Activated CD4-positive, alpha-beta T cell treated with anti-CD3 and anti-CD28 coated beads, Interleukin-2, amount 50 U/mL, for 48 hours (primary cell): Measurements from ENCODE around the gene FAM237B.
"Not testable (repeated sequence)": the region's sequence is repeated elsewhere in the genome, so short reads cannot be mapped to it uniquely, and the experiment has no call there.

ENCODE experiments used
- DNase-seq, 2 experiments: peaks; one replicate each; pipeline ENCODE4 v3.0.0-alpha.2; 2020

Gene FAM237B

DNA sequence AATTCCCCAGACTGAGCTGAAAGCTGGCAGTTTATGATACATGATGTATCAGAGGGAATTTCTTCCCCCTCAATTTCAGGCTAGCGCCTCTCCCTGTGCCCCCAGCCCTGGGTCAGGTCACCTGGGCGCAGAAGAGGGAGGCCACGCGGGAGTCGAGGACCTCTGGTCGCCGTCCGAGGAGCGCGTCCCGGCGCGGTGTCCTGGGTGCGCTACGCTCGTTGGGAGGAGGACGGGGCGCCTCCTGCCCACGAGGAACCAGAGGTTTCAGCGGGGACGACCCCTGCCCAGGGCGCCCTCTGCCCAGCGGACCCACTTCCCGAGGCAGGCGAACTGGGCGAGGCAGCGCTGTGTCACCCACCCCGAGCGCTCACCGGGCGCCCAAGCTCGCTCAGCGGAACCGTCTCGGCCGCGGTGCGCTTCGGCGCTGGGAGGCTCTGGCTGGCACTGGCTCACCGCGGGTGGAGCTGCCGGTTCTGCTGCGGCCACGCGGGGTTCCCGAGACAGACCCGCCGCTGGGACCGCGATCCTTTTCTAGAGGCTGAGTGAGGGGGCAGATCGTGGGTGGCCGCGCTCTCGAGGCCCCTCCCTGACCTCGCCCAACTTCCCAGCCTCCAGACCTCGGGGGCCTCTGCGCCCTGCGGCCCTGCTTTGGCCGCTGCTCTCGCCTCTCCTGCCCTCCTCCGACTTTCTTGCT is at the start of gene FAM237B:
TSS of gene FAM237B (minus strand) at position 504 of the 694 bp plus-strand sequence. CDS start 1,556 bp downstream, outside the sequence.
- no peak for DNase-seq

DNA sequence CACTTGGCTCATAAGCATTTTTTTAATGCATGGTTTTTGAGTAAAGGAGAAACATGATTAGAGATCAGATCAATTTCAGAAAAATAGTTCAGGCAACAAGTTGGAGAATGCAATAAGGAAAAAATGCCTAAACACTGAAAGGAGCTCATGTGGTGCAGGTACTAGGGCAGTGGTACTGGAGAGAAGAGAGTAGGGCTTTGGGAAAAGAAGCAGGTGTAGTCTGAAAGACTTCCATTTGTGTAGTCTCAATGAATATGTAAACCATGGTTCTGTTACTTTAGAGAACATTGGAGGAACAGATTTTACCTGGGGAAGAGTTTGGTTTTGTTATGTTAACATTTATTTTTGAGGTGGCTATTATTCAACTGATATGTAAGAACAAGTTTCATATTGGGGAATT is 30.9 kb upstream of the FAM237B start:
- no peak for DNase-seq

DNA sequence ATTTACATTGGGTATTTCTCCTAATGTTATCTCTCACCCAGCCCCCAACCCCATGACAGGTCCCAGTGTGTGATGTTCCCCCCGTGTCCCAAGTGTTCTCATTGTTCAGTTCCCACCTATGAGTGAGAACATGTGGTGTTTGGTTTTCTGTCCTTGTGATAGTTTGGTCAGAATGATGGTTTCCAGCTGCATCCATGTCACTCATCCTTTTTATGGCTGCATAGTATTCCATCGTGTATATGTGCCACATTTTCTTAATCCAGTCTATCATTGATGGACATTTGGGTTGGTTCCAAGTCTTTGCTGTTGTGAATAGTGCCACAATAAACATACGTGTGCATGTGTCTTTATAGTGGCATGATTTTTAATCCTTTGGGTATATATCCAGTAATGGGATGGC is 28.9 kb upstream of the FAM237B start:
- not testable (repeated sequence) for DNase-seq

DNA sequence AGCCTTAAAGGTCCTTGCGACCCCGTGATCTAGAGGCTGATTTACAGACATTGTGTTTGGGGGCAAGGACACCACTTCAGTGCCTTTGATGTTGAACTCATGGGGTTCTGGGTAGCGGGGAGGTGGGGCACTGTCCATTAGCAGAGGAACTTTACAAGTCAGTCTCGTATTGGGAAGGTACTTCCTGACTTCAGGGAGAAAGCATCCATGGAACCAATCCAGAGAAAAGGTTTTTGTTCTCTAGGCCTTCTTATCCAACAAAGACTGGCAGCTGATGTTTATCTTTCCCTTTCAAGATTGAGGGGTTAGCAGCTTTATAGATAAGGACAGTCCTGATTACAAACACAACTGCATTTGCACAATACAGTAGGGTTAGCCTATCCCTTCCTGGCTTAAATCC is 28.2 kb upstream of the FAM237B start:
- no peak for DNase-seq

DNA sequence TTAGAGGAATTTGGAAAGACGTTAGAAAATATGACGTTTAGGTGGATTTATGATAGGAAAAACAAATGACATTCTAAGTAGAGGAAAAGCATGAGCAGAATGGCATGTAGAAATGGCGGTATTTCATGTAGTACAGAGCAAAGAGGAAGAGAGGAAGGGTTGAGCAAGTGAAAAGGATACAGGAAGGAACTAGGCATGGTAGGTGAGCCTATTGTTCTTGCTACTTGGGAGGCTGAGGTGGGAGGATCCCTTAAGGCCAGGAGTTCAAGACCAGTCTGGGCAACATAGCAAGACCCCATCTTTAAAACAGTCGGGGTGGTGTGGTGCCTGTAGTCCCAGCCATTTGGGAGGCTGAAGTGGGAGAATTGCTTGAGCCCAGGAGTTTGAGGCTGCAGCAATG is 26.7 kb upstream of the FAM237B start:
- no peak for DNase-seq

DNA sequence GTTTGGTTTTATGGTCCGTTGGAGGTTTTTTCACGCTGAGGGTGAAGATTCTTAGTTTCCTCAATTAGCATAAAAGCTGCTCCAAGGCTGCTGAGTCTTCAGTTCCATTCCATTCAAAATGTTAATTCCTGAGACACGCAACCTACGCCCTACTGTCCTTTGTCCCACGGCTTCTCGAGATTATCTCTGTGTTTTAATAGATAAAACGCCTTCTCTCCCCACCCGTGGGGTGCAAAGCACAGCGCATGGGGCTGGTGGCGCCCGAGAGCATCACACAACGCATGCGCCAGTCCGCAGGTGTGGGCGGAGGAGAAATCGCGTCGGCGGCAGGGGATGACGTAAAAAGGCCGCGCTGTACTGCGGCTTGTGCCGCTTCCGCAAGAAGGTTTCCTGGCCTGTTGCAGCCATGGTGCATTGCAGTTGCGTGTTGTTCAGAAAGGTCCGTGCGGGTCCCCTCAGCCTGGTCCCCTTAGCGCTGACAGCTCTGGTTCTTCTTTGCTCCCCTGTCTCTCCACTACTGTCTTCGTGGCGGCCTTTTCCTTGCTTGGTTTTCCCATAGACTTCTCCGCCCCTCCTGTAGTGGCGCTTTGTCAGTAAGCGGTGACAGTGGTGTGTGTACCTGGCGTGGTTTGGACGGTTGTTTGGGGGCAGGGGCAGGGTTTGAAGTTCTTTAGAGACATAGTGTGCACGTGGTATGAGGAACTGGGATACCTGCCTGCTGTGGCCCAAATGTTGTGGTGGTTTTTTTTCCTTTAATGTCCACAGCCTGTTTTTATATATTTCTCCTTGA is 25.4 kb upstream of the FAM237B start, which contains the start of gene GTPBP10:
TSS of gene GTPBP10 (plus strand) at position 381 of the 790 bp plus-strand sequence. CDS start at position 407, 26 bp downstream.
- peak; percentile 94 to 96 for DNase-seq

DNA sequence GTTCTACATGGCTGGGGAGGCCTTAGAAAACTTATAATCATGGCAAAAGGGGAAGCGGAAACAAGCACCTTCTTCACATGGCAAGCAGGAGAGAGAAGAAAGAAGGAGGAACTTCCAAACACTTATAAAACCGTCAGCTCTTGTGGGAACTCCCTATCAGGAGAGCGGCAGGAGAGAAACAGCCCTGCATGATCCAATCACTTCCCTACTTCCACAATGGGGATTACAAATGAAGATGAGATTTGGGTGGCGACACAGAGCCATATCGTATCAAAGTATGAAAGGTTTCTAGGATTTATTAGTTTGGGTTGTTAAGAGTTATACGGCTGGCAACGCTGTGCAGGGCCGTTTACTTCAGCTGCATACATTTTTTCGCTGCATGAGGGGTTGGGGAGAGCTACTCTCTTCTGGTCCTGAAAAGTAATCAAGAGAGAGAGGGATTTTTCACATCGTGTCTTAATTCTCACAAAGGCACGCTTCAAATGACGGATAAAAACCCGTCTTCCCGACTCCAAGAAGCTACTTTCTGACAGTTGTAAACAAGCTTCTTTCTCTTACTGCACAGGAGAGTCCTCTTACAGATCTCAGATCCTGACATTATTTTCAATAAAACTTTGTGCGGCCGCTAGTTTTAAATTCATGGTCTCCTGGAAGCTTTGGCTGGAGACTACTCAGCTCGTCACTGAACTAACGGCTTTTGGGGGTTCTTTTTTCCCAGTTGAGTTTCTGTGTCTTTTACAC is 24.7 kb upstream of the FAM237B start:
- DNase-seq = peak; percentile 7 to 8

DNA sequence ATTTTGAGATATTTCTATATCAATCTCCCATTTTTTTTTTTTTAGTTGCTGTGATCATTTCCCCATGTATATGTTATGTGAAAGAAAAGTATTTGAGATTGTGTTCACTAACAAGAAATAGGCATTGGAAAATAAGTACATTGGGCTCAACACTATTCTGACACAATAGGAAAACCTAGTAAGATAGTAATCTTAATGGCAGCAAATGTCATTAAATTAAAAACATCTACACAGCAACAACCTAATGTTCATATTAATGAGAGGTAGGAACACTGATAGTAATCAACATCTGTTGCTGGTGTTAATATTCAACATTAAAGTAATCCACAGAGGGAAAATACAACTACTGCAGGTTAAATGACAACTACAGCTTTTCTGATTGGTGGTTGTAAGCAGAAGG is 23.9 kb upstream of the FAM237B start:
- DNase-seq = no peak

DNA sequence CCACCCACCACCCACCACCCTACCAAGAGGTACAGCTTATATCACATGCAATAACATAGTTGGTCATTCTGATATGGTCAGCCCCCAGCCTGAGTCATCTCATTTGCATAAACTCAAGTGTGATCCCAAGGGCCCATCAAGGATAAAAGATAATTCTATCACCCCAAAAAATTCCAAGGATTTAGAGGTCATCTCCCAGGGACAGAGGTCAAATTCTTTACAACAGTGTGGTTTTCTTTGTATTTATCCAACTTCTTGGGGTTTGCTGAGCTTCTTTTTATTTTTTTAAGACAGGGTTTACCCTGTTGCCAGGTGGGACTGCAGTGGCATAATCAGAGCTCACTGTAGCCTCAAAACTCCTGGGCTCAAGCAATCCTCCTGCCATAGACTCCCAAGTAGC is 16.0 kb upstream of the FAM237B start:
- DNase-seq = no peak

DNA sequence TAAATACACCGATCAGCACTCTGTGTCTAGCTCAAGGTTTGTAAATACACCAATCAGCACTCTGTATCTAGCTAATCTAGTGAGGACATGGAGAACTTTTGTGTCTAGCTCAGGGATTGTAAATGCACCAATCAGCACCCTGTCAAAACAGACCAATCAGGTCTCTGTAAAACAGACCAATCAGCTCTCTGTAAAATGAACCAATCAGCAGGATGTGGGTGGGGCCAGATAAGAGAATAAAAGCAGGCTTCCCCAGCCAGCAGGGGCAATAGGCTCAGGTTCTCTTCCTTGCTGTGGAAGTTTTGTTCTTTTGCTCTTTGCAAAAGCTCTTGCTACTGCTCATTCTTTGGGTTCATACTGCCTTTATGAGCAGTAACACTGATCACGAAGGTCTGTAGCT is 13.8 kb upstream of the FAM237B start:
- not testable (repeated sequence) for DNase-seq

DNA sequence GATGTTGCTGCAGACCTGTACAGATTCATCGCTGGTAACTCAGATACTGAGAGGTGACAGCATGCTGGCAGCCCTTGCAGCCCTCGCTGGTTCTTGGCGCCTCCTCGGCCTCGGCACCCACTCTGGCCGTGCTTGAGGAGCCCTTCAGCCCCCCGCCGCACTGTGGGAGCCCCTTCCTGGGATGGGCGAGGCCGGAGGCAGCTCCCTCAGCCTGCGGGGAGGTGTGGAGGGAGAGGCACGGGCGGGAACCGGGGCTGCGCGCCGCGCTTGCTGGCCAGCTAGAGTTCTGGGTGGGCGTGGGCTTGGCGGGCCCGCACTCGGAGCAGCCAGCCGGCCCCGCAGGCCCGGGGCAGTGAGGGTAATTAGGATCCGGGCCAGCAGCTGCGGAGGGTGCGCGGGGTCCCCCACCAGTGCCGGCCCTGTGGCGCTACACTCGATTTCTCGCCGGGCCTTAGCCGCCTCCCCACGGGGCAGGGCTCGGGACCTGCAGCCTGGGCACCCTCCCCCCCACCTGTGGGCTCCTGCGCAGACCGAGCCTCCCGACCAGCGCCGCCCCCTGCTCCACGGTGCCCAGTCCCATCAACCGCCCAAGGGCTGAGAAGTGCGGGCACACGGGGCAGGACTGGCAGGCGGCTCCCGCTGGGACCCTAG is 13.2 kb upstream of the FAM237B start:
- DNase-seq = no peak

DNA sequence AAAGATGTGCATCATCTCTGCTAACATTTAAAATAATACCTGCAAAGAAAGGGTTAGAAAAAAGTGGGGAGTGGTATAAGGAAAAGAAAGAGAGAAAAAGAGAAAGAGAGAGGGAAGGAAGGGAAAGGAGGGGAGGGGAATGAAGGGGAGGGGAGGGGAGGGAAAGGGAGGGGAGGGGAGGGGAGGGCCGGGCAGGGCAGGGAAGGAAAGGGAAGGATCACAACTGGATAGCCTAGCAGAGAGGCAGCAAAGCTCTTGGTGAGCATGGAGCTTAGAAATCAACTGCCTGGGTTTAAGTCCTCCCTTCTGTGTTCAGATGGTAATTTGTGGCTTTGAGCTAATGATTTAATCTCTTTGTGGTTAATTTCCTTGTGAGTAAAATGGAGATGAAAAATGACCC is 5.4 kb upstream of the FAM237B start:
- no peak for DNase-seq

DNA sequence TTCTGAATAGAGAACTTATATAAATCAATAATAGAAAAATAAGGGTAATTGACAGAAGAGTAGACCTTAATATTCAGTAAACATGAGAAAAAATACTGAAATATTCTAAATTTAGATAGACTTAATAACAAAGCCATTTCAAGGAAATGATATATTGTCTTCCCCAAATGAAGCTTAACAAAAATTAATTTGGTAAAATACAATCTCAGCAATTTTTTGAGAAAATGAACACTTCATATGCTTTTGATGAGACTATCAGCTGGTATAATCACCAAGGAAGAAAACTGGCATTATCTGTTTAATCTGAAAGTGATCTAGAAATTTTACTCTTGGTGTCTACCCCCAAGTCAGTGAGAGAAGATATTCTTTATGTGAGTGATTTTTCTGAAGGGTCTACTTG is 1.7 kb upstream of the FAM237B start:
- DNase-seq = no peak

DNA sequence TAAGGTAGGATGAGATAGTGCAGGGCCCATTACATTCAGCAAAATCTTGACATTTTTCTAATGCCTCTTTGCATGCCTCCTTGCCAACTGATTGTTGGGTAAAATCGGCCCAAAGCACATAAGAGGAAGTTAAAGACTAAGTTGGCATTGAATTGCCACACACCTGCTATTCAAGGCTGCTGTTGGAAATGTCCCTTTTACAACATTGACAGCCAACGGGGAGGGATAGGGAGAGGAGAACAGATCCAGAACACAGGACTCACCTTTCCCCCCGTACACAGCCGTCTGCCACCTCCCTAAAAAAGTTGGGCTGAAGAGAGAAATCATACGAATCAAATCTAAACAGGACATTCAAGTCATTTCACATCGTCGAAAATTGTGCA is 695 bp downstream of the FAM237B start:
- no peak for DNase-seq

DNA sequence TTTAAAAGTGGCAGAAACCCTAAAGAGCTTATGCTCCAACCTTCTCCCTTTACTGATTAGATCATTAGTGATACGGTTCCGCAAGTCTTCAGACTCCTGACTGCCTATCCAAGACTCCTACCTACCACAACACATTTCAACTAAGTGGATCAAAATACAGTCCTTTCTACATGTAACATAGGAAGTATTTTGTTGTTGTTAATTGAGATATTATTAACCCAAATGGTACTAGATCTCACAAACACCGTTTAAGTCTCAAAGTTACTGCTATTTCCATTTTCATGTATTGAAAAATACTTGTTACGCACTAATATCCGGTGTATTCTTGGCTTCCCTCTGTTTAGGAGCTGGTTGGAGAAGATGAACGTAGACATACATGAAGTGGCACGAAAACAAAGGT is 1.1 kb downstream of the FAM237B start:
- DNase-seq = no peak

DNA sequence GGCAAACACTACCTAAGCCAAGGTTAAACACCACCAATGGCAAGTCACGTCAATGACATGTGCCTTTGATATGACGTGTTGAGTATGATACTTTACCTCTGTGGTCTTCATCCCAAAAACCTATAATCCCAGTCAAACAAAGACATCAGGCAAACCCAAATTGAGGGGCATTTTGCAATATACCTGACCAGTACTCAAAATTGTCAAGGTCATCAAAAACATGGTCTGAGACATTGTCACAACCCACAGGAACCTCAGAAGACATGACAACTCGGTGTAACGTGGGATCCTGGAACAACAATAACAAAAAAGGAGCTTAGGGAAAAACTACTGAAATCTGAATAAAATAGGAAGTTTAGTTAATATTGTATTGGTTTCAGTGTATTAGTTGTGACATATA is 7.2 kb downstream of the FAM237B start:
- no peak for DNase-seq

DNA sequence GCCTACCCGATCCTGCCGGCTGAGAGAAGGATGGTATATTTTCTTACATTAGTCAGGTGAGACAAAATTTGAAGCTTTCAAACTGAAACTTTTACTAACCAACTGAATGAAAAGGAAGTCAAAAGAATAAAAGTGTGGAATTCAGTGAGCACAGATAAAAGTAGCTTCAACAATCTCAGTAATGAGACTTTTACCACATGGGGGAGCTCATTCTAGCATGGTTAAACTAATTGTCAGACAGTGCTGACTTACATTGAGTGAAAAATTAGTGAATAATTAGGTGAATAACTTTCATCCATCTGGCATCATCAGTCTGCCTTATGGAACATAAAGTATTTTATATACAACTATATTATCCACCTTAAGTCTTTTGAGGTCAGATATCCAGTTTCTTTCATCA is 8.4 kb downstream of the FAM237B start:
- DNase-seq = no peak

DNA sequence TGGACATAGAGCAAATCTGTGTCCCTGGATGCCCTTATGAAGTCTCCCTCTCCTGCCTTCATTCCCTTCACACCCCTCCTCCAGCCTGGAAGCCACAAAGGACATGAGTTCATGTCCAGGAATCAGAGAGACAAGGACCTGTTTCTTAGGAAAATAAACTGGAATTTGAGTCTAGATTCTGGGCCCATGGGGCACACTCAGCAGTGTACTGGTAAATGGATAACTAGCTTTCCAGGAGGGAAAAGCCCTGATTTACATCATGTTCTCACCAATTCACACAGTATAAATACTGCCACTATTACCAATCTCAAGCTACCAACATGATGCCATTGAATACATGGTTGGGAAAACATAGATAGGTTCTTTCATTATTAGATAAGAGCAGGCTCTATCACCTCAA is 9.9 kb downstream of the FAM237B start:
- DNase-seq = no peak

DNA sequence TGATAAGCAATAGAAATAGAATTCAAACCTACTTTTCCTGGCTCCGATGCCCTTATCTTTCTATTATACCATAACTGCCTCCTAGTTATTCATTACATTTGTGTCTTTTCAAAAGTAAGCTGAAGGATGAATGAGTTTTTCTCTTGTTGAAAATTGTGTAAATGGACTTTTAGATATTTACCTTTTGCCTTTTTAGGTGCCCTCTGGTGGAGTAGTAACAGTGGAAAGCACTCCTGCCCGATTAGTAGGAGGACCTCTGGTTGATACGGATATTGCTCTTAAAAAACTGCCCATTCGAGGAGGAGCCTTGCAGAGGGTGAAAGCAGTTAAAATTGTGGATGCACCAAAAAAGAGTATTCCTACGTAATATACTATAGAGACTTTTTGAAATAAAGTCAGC is 11.2 kb downstream of the FAM237B start:
- DNase-seq = no peak

DNA sequence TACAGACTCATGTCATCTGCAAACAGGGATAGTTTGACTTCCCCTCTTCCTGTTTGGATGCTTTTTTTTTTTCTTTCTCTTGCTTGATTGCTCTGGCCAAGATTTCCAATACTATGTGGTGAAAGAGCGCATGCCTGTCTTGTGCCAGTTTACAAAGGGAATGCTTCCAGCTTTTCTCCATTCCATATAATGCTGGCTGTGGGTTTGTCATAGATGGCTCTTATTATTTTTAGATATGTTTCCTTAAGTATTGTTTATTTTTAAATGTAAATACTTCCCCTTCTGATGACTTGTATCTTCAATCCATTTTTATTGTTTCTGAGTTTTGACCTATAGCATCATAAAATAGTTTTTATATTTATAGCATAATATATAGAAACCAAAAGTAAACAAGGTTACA is 17.9 kb downstream of the FAM237B start:
- DNase-seq = no peak

DNA sequence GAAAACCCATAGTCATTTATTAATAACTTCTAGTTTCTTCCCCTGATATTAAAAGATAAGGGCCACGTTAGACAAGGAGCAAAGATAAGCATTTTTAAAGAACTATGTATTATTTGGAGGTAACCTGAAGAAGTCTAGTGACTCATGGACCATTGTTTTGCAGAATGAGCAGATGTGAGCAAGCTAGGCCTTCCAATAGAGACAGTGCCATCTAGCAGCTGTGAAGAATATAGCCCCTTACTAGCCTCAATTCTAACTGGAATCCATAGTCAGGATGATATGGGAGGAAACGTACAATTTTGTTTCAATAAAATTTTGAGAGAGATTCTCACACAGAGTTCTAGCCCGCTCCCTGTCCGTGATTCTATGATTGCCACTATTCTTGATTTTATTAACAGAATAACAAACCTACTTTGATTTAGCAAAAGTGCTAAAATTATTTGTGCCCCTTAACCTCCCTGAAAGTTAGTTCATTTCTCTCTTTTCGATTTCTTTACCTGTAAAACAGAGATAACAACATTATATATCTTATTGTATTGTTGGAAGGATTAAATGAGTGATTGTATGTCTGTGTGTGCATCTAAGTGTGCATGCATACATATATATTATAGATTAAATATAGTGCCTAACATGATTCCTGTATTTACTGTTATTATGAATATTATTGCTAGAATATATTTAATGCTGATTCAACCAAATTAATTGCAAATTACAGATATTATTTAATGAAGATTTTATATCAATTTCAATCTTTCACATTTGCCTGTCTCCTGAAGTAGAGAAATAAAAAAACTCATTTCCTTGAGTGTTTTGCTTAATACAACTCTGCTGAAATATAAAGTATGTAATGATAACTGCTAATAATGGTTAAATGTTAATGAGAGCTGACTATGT is 22.7 kb downstream of the FAM237B start:
- DNase-seq = no peak
